Keratinocyte (primary cell): Measurements from ENCODE around the gene TRIM56.
"Not testable (repeated sequence)": the region's sequence is repeated elsewhere in the genome, so short reads cannot be mapped to it uniquely, and the experiment has no call there.

Experiments
- EZH2 ChIP-seq: IDR thresholded peaks from one replicate; pipeline ENCODE4 v1.6.1; 2012; ENCODE audit warnings: inconsistent platforms, mild to moderate bottlenecking, low read length, moderate library complexity
- TF ChIP-seq, protein P1 (sequence below), 3 experiments: IDR thresholded peaks in 1 of 3; conservative IDR thresholded peaks in 1 of 3; optimal IDR thresholded peaks in 1 of 3; 2 replicates in 2 of 3; 3 replicates in 1 of 3; pipeline versions ENCODE3 to v1.5.1; 2011; ENCODE audit warnings: low read length in 3 of 3, mild to moderate bottlenecking in 3 of 3, moderate library complexity in 2 of 3, control low read depth in 1 of 3, inconsistent platforms in 1 of 3; ENCODE audit not compliant: insufficient read depth in 2 of 3; ENCODE audit errors: extremely low read depth in 1 of 3

- TF ChIP-seq, protein P1, sequence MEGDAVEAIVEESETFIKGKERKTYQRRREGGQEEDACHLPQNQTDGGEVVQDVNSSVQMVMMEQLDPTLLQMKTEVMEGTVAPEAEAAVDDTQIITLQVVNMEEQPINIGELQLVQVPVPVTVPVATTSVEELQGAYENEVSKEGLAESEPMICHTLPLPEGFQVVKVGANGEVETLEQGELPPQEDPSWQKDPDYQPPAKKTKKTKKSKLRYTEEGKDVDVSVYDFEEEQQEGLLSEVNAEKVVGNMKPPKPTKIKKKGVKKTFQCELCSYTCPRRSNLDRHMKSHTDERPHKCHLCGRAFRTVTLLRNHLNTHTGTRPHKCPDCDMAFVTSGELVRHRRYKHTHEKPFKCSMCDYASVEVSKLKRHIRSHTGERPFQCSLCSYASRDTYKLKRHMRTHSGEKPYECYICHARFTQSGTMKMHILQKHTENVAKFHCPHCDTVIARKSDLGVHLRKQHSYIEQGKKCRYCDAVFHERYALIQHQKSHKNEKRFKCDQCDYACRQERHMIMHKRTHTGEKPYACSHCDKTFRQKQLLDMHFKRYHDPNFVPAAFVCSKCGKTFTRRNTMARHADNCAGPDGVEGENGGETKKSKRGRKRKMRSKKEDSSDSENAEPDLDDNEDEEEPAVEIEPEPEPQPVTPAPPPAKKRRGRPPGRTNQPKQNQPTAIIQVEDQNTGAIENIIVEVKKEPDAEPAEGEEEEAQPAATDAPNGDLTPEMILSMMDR (optimal IDR thresholded peaks at IDR 0.05 in 1 of 3, IDR thresholded peaks at IDR 0.05 in 1 of 3, conservative IDR thresholded peaks at IDR 0.05 in 1 of 3; ENCODE audit: extremely low read depth in 1 of 3, insufficient read depth in 2 of 3, low read length in 3 of 3): not testable (repeated sequence)
- TF ChIP-seq EZH2: not testable (repeated sequence)
Observed at GRCh38 chr7:101103701-101104100, 18.4 kb downstream of the TRIM56 start.
